Sigmoid colon (tissue), 7 donors: Measurements from ENCODE around the gene CDHR2. TPM values are rescaled to one million over a fixed set of nuclear protein-coding genes. Genes with fewer than 3 reads are reported as not detected.
"Not testable (repeated sequence)": the region's sequence is repeated elsewhere in the genome, so short reads cannot be mapped to it uniquely, and the experiment has no call there.

Experiments
- DNase-seq: peaks from one replicate; pipeline ENCODE4 v3.0.0-alpha.2; 2019
- H3K27ac ChIP-seq, 4 donors: fragments of 200-600 bp; sonication (generic); one replicate each; pipeline ENCODE4 v1.5.1; 2016 to 2019; ENCODE audit warnings: mild to moderate bottlenecking in 1 of 4
- H3K27me3 ChIP-seq, 3 donors: fragments of 200-600 bp; sonication (generic); one replicate each; pipeline ENCODE4 v1.5.1; 2019; ENCODE audit warnings: mild to moderate bottlenecking in 1 of 3
- H3K36me3 ChIP-seq, 4 donors: fragments of 200-600 bp; sonication (generic); one replicate each; pipeline ENCODE4 v1.5.1; 2016 to 2019
- H3K4me1 ChIP-seq, 4 donors: fragments of 200-600 bp; sonication (generic); one replicate each; pipeline ENCODE4 v1.5.1; 2017 to 2019
- H3K4me3 ChIP-seq, 4 donors: fragments of 200-600 bp; sonication (generic); one replicate each; pipeline ENCODE4 v1.5.1; 2017 to 2019; ENCODE audit warnings: mild to moderate bottlenecking in 2 of 4, moderate library complexity in 1 of 4
- H3K9me3 ChIP-seq, 4 donors: fragments of 200-600 bp in 3 of 4; sonication (generic) in 3 of 4; one replicate each; pipeline versions ENCODE4 v1.5.1 to v1.6.1; 2013 to 2019
- CTCF ChIP-seq, 4 experiments: fragments of 450-650 bp in 3 of 4; fragments of 200-600 bp in 1 of 4; IDR thresholded peaks; one replicate each; pipeline ENCODE4 v1.5.1; 2016 to 2019; ENCODE audit warnings: antibody characterized with exemption in 4 of 4, mild to moderate bottlenecking in 3 of 4, moderate library complexity in 2 of 4
- EP300 ChIP-seq, 4 donors: sonication (generic); formaldehyde crosslinking; IDR thresholded peaks; one replicate each; pipeline ENCODE4 v1.6.1; 2017; ENCODE audit warnings: antibody characterized with exemption in 4 of 4
- POLR2A ChIP-seq, 2 donors: fragments of 450-650 bp; IDR thresholded peaks; one replicate each; pipeline ENCODE4 v1.6.1; 2016; ENCODE audit warnings: antibody characterized with exemption in 2 of 2, mild to moderate bottlenecking in 2 of 2, moderate library complexity in 2 of 2
- POLR2AphosphoS5 ChIP-seq, 4 donors: sonication (generic); formaldehyde crosslinking; IDR thresholded peaks; one replicate each; pipeline ENCODE4 v1.6.1; 2017; ENCODE audit warnings: antibody characterized with exemption in 4 of 4
- WGBS, 2 donors: extraction: QIAGEN DNeasy Blood & Tissue Kit; methylation state at CpG; one replicate each; pipeline ENCODE4 v1.1.7; 2013; 5-methylcytosine and 5-hydroxymethylcytosine counted together
- intact Hi-C: fragments of 100-400 bp; cut with DNase I; formaldehyde crosslinking; loops from one replicate; pipeline ENCODE4 v1.15.1; 2023
- polyA plus RNA-seq, 3 donors: library from polyadenylated mRNA; stranded (reverse); fragments of 200-250 nt; gene quantifications; one replicate each; pipeline ENCODE4 v1.2.3, GENCODE V29; 2013
- total RNA-seq, 4 donors: library from RNA; depleted of rRNA; stranded (reverse); fragments of >200 nt; gene quantifications; one replicate each; pipeline ENCODE4 v1.1.0, GENCODE V29; 2016
- donor health status: healthy with polysubstance abuse.
- donor health status: Bipolar disorder and iron deficiency.
- donor health status: healthy.

CDHR2 gene
- total and polyA plus RNA-seq, 7 donors, result 0.71 to 57.9 (median 9.6) TPM; not detected in 2

DNA sequence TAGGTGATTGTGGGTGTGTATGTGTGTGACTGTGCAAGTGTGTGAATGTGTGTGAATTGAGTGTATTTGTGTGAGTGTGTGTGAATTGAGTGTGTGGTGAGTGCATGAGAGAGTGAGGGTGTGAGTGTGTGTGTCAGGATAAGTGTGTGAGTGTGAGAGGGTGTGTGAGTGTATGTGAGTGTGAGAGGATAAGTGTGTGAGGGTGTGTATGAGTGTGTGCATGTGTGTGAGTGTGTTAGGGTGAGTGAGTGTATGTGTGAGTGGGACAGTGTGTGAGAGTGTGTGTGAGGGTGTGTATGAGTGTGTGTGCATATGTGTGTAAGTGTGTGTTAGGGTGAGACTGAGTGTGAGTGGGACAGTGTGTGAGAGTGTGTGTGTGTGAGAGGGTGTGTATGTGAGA lies 39.2 kb downstream of the CDHR2 start:
- no peaks in the 10 kb centered on the region for H3K36me3 ChIP-seq
- TF ChIP-seq POLR2A (IDR thresholded peaks at IDR 0.05) (no peak), EP300 (IDR thresholded peaks at IDR 0.05) (no peak), POLR2AphosphoS5 (IDR thresholded peaks at IDR 0.05) (no peak), CTCF (IDR thresholded peaks at IDR 0.05) (no peak)
- no peak for DNase-seq
- intact Hi-C loops, result no loop called here
- H3K27me3 ChIP-seq, result peaks cover 0 to 5% (median 0%) of the 10 kb centered on the region in 3 donors
- H3K4me1 ChIP-seq, result no peaks in the 10 kb centered on the region
- peaks cover 4 to 14% (median 11%) of the 10 kb centered on the region in 4 donors for H3K9me3 ChIP-seq
- no peak overlapping the region for H3K27ac ChIP-seq
- H3K4me3 ChIP-seq, result no peak overlapping the region

DNA sequence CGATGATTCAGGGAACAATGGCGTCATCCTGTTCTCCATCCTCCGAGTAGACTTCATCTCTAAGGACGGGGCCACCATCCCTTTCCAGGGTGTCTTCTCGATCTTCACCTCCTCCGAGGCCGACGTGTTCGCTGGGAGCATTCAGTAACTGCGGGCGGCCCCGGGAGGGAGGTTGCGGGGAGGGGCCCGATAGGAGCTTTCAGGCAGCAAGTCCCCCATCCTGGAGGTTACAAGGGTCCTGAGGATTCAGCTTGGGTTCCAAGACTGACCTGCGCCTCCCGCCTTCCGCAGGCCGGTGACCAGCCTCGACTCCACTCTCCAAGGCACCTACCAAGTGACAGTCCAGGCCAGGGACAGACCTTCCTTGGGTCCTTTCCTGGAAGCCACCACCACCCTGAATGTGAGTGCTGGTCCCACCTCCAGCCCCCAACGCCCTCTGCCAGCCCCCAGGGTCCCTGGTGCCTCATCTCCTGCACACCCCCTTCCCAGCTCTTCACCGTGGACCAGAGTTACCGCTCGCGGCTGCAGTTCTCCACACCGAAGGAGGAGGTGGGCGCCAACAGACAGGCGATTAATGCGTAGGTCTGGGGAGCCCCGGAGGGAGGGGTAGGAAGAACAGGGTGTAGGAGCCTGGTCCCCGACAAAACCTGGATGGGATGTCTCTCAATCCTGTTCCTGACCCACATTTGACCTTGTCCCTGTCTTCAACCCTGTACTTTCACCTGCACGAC lies 40.1 kb downstream of the CDHR2 start:
- TF ChIP-seq EP300 (IDR thresholded peaks at IDR 0.05) (no peak), CTCF (IDR thresholded peaks at IDR 0.05) (no peak), POLR2A (IDR thresholded peaks at IDR 0.05) (no peak), POLR2AphosphoS5 (IDR thresholded peaks at IDR 0.05) (no peak)
- Histone ChIP-seq H3K4me3 (no peak overlapping the region), H3K27ac (no peak overlapping the region)

GRCh38 chr5:176590035-176590717 lies 41.0 kb downstream of the CDHR2 start:
- WGBS, 2 donors, result 85 to 91% methylated on average over 17 of the region's 17 CpGs
- H3K27ac ChIP-seq, result no peak overlapping the region
- H3K36me3 ChIP-seq, result no peaks in the 10 kb centered on the region
- intact Hi-C loops, result no loop called here
- H3K4me3 ChIP-seq, result no peak overlapping the region
- H3K4me1 ChIP-seq, result no peaks in the 10 kb centered on the region
- peaks cover 0 to 14% (median 7%) of the 10 kb centered on the region in 3 donors for H3K27me3 ChIP-seq
- H3K9me3 ChIP-seq, result peaks cover 0 to 6% (median 3%) of the 10 kb centered on the region in 4 donors
- TF ChIP-seq EP300 (IDR thresholded peaks at IDR 0.05) (no peak), POLR2A (IDR thresholded peaks at IDR 0.05) (no peak), CTCF (IDR thresholded peaks at IDR 0.05) (no peak), POLR2AphosphoS5 (IDR thresholded peaks at IDR 0.05) (no peak)
- no peak for DNase-seq

More for the DNA sequence above, 40.1 kb downstream of the CDHR2 start:
- H3K36me3 ChIP-seq, result no peaks in the 10 kb centered on the region
- no peaks in the 10 kb centered on the region for H3K4me1 ChIP-seq
- intact Hi-C loops, result no loop called here
- 91 to 95% methylated on average over 31 of the region's 31 CpGs for WGBS, 2 donors
- no peak for DNase-seq
- H3K9me3 ChIP-seq, result peaks cover 4 to 13% (median 11%) of the 10 kb centered on the region in 4 donors
- peaks cover 0 to 14% (median 0%) of the 10 kb centered on the region in 3 donors for H3K27me3 ChIP-seq

- H3K4me1 ChIP-seq, H3K9me3 ChIP-seq, intact Hi-C loops, H3K27ac ChIP-seq, H3K36me3 ChIP-seq, H3K4me3 ChIP-seq, DNase-seq: not testable (repeated sequence)
- peaks cover 5 to 24% (median 8%) of the 10 kb centered on the region in 3 donors for H3K27me3 ChIP-seq
- 59 to 80% methylated on average over 2 of the region's 2 CpGs for WGBS, 2 donors
These were observed 42.5 kb downstream of the CDHR2 start for GRCh38 chr5:176591667-176592066.

DNA sequence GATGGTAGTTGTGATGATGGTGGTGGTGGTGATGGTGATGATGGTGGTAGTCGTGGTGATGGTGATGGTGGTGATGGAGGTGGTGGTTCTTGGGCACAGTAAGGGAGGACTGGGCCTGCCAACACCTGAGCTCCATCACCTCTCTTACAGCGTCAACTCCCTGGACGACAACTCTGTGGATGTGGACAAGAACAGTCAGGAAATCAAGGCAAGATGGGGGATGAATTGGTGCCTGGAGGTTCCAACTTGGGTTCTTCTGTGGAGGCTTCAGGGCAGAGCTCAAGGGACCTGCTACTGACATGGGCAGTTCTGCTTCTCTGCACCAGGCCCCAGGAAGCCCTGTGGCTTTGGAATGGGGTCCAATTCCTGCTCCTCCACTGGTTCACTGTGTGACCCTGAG lies 43.4 kb downstream of the CDHR2 start:
- 96 to 99% methylated on average over 3 of the region's 3 CpGs for WGBS, 2 donors
- intact Hi-C loops, result no loop called here
- Histone ChIP-seq H3K27ac (no peak overlapping the region), H3K36me3 (no peaks in the 10 kb centered on the region), H3K4me1 (peaks cover 0 to 13% (median 9%) of the 10 kb centered on the region in 4 donors), H3K4me3 (no peak overlapping the region), H3K27me3 (peaks cover 5 to 29% (median 8%) of the 10 kb centered on the region in 3 donors), H3K9me3 (no peaks in the 10 kb centered on the region)
- TF ChIP-seq CTCF (IDR thresholded peaks at IDR 0.05), result no peak
- no peak for TF ChIP-seq POLR2A (IDR thresholded peaks at IDR 0.05)
- no peak for TF ChIP-seq EP300 (IDR thresholded peaks at IDR 0.05)
- no peak for TF ChIP-seq POLR2AphosphoS5 (IDR thresholded peaks at IDR 0.05)
- no peak for DNase-seq
